Fibroblast of lung (primary cell): ENCODE measurements around the gene SLC9A8.

Experiments
- CTCF ChIP-seq, 2 donors: IDR thresholded peaks in 1 of 2; conservative IDR thresholded peaks in 1 of 2; 1 replicate in 1 of 2; 2 replicates in 1 of 2; pipeline ENCODE4 v1.5.1; 2011 to 2012; ENCODE audit warnings: low read length in 2 of 2, control low read depth in 1 of 2, inconsistent platforms in 1 of 2, low read depth in 1 of 2, mild to moderate bottlenecking in 1 of 2
- EZH2 ChIP-seq: IDR thresholded peaks from 2 replicates; pipeline ENCODE4 v1.5.1; 2012; ENCODE audit warnings: low read length, control low read depth, mild to moderate bottlenecking; ENCODE audit errors: missing control alignments

GRCh38 chr20:49821870-49822331 lies 9.3 kb downstream of the SLC9A8 start:
- peak; percentile 16 to 48 for TF ChIP-seq CTCF (conservative IDR thresholded peaks at IDR 0.05 in 1 of 2, IDR thresholded peaks at IDR 0.05 in 1 of 2; ENCODE audit: low read depth in 1 of 2, low read length in 2 of 2)
- no peak for TF ChIP-seq EZH2
